ENCODE data around the gene TRIM10. TPM values are rescaled to one million over a fixed set of nuclear protein-coding genes. Genes with fewer than 3 reads are reported as not detected.
A peak's percentile ranks its signal among the peaks of the same experiment; 100 is the strongest.

Gene TRIM10
- total and polyA plus RNA-seq, 12 donors, result not detected

DNA sequence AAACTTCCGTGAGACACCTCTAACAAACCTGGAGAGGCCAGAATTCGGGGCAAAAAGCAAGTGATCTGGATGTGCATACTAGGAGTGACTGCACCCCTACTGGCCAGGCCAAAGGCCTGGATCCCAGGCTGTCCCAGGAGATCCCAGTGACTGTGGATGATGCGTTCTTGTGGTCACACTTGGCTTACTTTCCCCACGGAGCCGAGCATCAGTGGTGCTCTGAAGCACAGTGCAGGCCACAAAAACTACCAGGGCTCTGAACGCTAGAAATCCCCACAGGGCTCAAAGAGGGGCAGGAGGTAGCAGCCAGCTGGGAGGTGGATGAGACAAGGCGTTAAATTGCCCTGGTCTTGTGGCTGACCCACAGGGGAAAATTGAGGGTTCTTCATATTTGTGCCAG is 45.1 kb upstream of the TRIM10 start:
- TF ChIP-seq, protein P1, sequence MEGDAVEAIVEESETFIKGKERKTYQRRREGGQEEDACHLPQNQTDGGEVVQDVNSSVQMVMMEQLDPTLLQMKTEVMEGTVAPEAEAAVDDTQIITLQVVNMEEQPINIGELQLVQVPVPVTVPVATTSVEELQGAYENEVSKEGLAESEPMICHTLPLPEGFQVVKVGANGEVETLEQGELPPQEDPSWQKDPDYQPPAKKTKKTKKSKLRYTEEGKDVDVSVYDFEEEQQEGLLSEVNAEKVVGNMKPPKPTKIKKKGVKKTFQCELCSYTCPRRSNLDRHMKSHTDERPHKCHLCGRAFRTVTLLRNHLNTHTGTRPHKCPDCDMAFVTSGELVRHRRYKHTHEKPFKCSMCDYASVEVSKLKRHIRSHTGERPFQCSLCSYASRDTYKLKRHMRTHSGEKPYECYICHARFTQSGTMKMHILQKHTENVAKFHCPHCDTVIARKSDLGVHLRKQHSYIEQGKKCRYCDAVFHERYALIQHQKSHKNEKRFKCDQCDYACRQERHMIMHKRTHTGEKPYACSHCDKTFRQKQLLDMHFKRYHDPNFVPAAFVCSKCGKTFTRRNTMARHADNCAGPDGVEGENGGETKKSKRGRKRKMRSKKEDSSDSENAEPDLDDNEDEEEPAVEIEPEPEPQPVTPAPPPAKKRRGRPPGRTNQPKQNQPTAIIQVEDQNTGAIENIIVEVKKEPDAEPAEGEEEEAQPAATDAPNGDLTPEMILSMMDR (IDR thresholded peaks at IDR 0.05), result no peak
- Histone ChIP-seq H3K9me3 (no peaks in the 10 kb centered on the region), H3K27ac (peak overlapping the region in 1 of 10 donors; percentile 78), H3K27me3 (no peaks in the 10 kb centered on the region), H3K36me3 (peaks cover 0 to 12% (median 0%) of the 10 kb centered on the region in 9 donors), H3K4me1 (peaks cover 0 to 66% (median 45%) of the 10 kb centered on the region in 9 donors), H3K4me3 (no peak overlapping the region)
- DNase-seq (no peak), ATAC-seq (peak in 3 of 8 donors; percentile 7 to 33 (median 7))
- intact Hi-C loops (cut with DNase I), result no loop called here
- WGBS, 2 donors, result 80 to 82% methylated on average over 7 of the region's 7 CpGs

DNA sequence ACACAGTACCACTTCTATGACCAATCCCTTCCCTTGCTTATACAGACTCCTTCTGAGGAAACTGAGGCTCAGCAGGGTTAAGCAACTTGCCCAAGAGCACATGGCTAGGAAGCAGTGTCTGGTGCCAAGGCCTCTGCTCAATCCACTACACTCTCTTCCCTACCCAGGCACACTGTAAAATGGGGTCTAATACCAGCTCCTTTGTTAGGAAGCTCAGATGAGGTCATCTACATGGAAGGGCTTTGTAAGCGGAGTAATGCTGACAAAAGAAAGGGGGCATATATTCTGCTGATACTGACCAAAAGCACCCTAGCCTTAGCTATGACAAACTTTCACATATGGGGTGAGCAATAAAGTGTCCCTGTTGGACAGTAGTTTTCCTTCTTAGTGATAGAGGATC is 43.1 kb upstream of the TRIM10 start:
- Histone ChIP-seq H3K36me3 (peaks cover 0 to 30% (median 9%) of the 10 kb centered on the region in 9 donors), H3K9me3 (no peaks in the 10 kb centered on the region), H3K27ac (no peak overlapping the region), H3K27me3 (no peaks in the 10 kb centered on the region), H3K4me3 (no peak overlapping the region), H3K4me1 (peaks cover 0 to 63% (median 35%) of the 10 kb centered on the region in 9 donors)
- WGBS, 2 donors, result 95 to 97% methylated on average over 1 of the region's 1 CpG
- intact Hi-C loops (cut with DNase I), result no loop called here
- ATAC-seq, result no peak
- TF ChIP-seq, protein P1 (IDR thresholded peaks at IDR 0.05), result no peak
- DNase-seq, result no peak

DNA sequence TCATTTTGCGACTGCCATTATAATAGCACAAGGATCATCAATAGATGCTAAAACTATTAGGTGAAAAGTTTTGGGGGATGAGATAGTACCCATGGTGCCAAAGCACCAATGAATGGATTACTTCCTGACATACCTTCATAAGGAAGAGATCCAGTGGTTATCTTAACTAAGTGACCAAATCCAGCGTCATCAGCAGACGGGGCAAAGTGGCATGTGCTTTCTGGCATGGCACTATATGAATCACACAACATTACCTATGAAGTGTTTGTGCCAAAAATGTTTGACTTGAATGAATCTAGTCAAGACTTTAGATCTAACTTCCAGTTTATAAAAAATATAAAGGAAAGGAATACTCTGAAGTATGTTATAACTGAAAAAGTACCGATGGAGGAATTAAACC is 41.4 kb upstream of the TRIM10 start:
- no peaks in the 10 kb centered on the region for H3K27me3 ChIP-seq
- WGBS, 2 donors, result 74 to 88% methylated on average over 4 of the region's 4 CpGs
- intact Hi-C loops (cut with DNase I), result no loop called here
- peaks cover 0 to 48% (median 27%) of the 10 kb centered on the region in 9 donors for H3K36me3 ChIP-seq
- DNase-seq (no peak), ATAC-seq (no peak)
- TF ChIP-seq, protein P1 (IDR thresholded peaks at IDR 0.05), result no peak
- peaks cover 0 to 50% (median 25%) of the 10 kb centered on the region in 9 donors for H3K4me1 ChIP-seq
- H3K4me3 ChIP-seq, result no peak overlapping the region
- no peak overlapping the region for H3K27ac ChIP-seq
- no peaks in the 10 kb centered on the region for H3K9me3 ChIP-seq

DNA sequence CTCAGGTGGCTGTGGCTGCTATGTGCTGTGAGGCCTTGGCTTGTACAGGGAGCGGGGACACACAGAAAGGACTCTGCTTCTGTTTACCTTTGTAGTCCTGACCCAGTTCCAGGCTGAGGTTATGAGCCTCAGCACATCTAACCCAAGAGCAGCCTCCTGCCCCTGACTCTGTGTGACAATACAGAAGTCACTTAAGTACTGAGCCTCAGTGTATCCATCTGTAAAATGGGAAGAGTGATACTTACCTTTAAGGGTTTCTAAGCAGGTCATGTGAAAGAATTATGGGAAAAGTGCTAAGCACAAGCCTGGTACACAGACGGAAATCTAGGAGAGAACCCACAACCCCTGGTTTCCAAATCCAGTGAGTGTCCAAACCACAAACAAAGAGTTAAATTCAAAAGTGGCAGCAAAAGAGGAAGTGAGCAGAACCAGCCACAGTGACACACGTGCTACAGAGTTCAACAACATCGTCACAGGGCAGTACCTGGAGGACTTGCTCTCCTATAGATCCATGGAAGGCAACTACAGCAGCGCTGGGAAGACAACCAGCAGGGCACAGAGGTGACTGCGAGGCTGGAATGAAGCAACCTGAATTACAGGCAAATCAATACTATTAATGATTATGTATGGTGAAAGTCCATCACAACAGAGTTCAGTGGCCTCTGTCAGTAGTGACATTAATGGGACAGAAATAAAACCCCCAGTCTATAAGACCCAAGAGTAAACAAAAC is 39.7 kb upstream of the TRIM10 start:
- Histone ChIP-seq H3K36me3 (peaks cover 0 to 64% (median 40%) of the 10 kb centered on the region in 9 donors), H3K9me3 (no peaks in the 10 kb centered on the region), H3K27ac (no peak overlapping the region), H3K4me1 (peaks cover 0 to 37% (median 11%) of the 10 kb centered on the region in 9 donors), H3K4me3 (no peak overlapping the region), H3K27me3 (no peaks in the 10 kb centered on the region)
- intact Hi-C loops (cut with DNase I), result no loop called here
- ATAC-seq, result no peak
- DNase-seq, result no peak
- TF ChIP-seq, protein P1 (IDR thresholded peaks at IDR 0.05), result no peak
- WGBS, 2 donors, result 81 to 83% methylated on average over 6 of the region's 6 CpGs

Measured in heart right ventricle (tissue), 16 donors.